HCT116 (cell line): ENCODE measurements around the gene WWTR1. TPM values are rescaled to one million over a fixed set of nuclear protein-coding genes. Genes with fewer than 3 reads are reported as not detected.

Experiments
- ATAC-seq: fragments of 200-7000 bp; cut with Tn5 transposase; 2 replicates; pipeline ENCODE4 v1.9.1; 2020; ENCODE audit warnings: mild to moderate bottlenecking, moderate library complexity
- BruUV-seq: library from RNA; stranded (reverse); fragments of 400-500 nt; replicated peaks from 2 replicates; lab custom pipeline; 2021; lab: Mats Ljungman, UMichigan
- CTCF ChIA-PET: fragments of 300-600 bp; sonication (Branson Sonifier 250); formaldehyde crosslinking; loops from one replicate; lab custom pipeline; 2021; ENCODE audit warnings: antibody characterized with exemption; lab: Charles Lee
- POLR2A ChIA-PET: fragments of 300-600, 350-600 bp; sonication (Branson Sonifier 250); formaldehyde crosslinking; loops from one replicate; lab custom pipeline; 2021; ENCODE audit warnings: antibody characterized with exemption; lab: Charles Lee
- RAD21 ChIA-PET, 2 experiments: fragments of 300-600 bp; sonication (Branson Sonifier 250); formaldehyde crosslinking; loops; one replicate each; lab custom pipeline; 2023; ENCODE audit warnings: low total read pairs in 2 of 2; ENCODE audit not compliant: uncharacterized antibody in 2 of 2, unreplicated experiment in 2 of 2, low non-redundant PET in 1 of 2; lab: Charles Lee
- DNase-seq: peaks from one replicate; pipeline ENCODE4 v3.0.0-alpha.2; 2010; ENCODE audit warnings: low read depth, low spot score
- H2AFZ ChIP-seq: fragments of 200-600 bp; shearing (Covaris generic), sonication (generic); 2 replicates; pipeline ENCODE4 v1.6.1; 2017; ENCODE audit warnings: low read depth, mixed run types, mixed read lengths, antibody characterized with exemption, low read length; ENCODE audit not compliant: poor library complexity, severe bottlenecking
- H3K27ac ChIP-seq: 2 replicates; pipeline ENCODE4 v1.5.1; 2012; ENCODE audit warnings: low read depth, low read length
- H3K27me3 ChIP-seq: fragments of 200-600 bp; sonication (generic); 2 replicates; pipeline ENCODE4 v1.6.1; 2016; ENCODE audit warnings: mixed run types, low read length, mixed read lengths; ENCODE audit not compliant: insufficient read depth
- H3K36me3 ChIP-seq, 2 experiments: fragments of 200-500 bp in 1 of 2; fragments of 200-600 bp in 1 of 2; sonication (Bioruptor generic) in 1 of 2; sonication (generic) in 1 of 2; 2 replicates each; pipeline versions ENCODE4 v1.5.1 to v1.6.1; 2014 to 2016; ENCODE audit warnings: low read length in 2 of 2, inconsistent platforms in 1 of 2, mixed read lengths in 1 of 2, mixed run types in 1 of 2; ENCODE audit not compliant: insufficient read depth in 2 of 2, control insufficient read depth in 1 of 2
- H3K4me1 ChIP-seq, 2 experiments: fragments of 200-600 bp in 1 of 2; sonication (generic) in 1 of 2; 2 replicates each; pipeline versions ENCODE4 v1.5.1 to v1.6.1; 2012 to 2017; ENCODE audit warnings: low read length in 2 of 2, inconsistent platforms in 1 of 2, mild to moderate bottlenecking in 1 of 2, mixed read lengths in 1 of 2, mixed run types in 1 of 2, moderate library complexity in 1 of 2; ENCODE audit not compliant: insufficient read depth in 2 of 2, control insufficient read depth in 1 of 2
- H3K4me2 ChIP-seq: fragments of 200-600 bp; sonication (generic); 2 replicates; pipeline ENCODE4 v1.6.1; 2017; ENCODE audit warnings: mixed run types, low read length, mixed read lengths
- H3K4me3 ChIP-seq, 2 experiments: fragments of 200-600 bp in 1 of 2; sonication (generic) in 1 of 2; replicated peaks in 1 of 2; 2 replicates each; pipeline ENCODE4 v1.5.1; 2011 to 2016; ENCODE audit warnings: low read length in 2 of 2, control low read depth in 1 of 2, low read depth in 1 of 2, mild to moderate bottlenecking in 1 of 2, mixed read lengths in 1 of 2, mixed run types in 1 of 2
- H3K79me2 ChIP-seq: fragments of 200-600 bp; sonication (generic); 2 replicates; pipeline ENCODE4 v1.6.1; 2017; ENCODE audit warnings: mild to moderate bottlenecking, mixed run types, low read length, moderate library complexity, mixed read lengths; ENCODE audit not compliant: insufficient read depth
- H3K9ac ChIP-seq: fragments of 200-600 bp; sonication (generic); 2 replicates; pipeline ENCODE4 v1.6.1; 2016; ENCODE audit warnings: low read length, mixed read lengths
- H3K9me2 ChIP-seq: fragments of 200-600 bp; sonication (generic), shearing (Covaris generic); 2 replicates; pipeline ENCODE4 v1.6.1; 2017; ENCODE audit warnings: mixed run types, mild to moderate bottlenecking, moderate library complexity; ENCODE audit not compliant: insufficient read depth
- H3K9me3 ChIP-seq, 2 experiments: fragments of 200-500 bp in 1 of 2; fragments of 200-600 bp in 1 of 2; sonication (Bioruptor generic) in 1 of 2; sonication (generic) in 1 of 2; 2 replicates each; pipeline ENCODE4 v1.6.1; 2014 to 2017; ENCODE audit warnings: low read length in 2 of 2, mixed read lengths in 2 of 2, inconsistent platforms in 1 of 2, low read depth in 1 of 2, mild to moderate bottlenecking in 1 of 2, mixed run types in 1 of 2, moderate library complexity in 1 of 2; ENCODE audit not compliant: control insufficient read depth in 1 of 2, insufficient read depth in 1 of 2
- H4K20me1 ChIP-seq: fragments of 200-600 bp; sonication (generic), shearing (Covaris generic); 2 replicates; pipeline ENCODE4 v1.6.1; 2017; ENCODE audit warnings: mixed run types, mild to moderate bottlenecking, moderate library complexity; ENCODE audit not compliant: insufficient read depth
- ATF3 ChIP-seq: IDR thresholded peaks from 2 replicates; pipeline ENCODE4 v1.6.1; 2012
- CBX3 ChIP-seq: IDR thresholded peaks from 2 replicates; pipeline ENCODE4 v1.6.1; 2012; ENCODE audit warnings: low read depth
- CTCF ChIP-seq, 3 experiments: fragments of 200-600 bp in 1 of 3; sonication (generic) in 1 of 3; IDR thresholded peaks in 2 of 3; conservative IDR thresholded peaks in 1 of 3; 2 replicates each; pipeline ENCODE4 v1.5.1; 2012 to 2017; ENCODE audit warnings: low read depth in 2 of 3, low read length in 2 of 3, antibody characterized with exemption in 1 of 3, borderline replicate concordance in 1 of 3, control low read depth in 1 of 3, mild to moderate bottlenecking in 1 of 3, mixed read lengths in 1 of 3, mixed run types in 1 of 3, moderate library complexity in 1 of 3; ENCODE audit not compliant: insufficient read depth in 1 of 3
- EGR1 ChIP-seq: IDR thresholded peaks from 2 replicates; pipeline ENCODE4 v1.6.1; 2012; ENCODE audit warnings: low read depth
- ELF1 ChIP-seq: IDR thresholded peaks from 2 replicates; pipeline ENCODE4 v1.6.1; 2012; ENCODE audit warnings: low read depth, borderline replicate concordance
- EZH2 ChIP-seq: fragments of 200-600 bp; sonication (generic); IDR thresholded peaks from 2 replicates; pipeline ENCODE4 v1.6.1; 2017; ENCODE audit warnings: antibody characterized with exemption, mixed run types
- EZH2phosphoT487 ChIP-seq: fragments of 200-600 bp; IDR thresholded peaks from 2 replicates; pipeline ENCODE4 v1.6.1; 2018; ENCODE audit warnings: antibody characterized with exemption, borderline replicate concordance
- FOSL1 ChIP-seq: IDR thresholded peaks from 2 replicates; pipeline ENCODE4 v1.6.1; 2012; ENCODE audit warnings: low read depth
- JUND ChIP-seq: IDR thresholded peaks from 2 replicates; pipeline ENCODE4 v1.6.1; 2012
- MAX ChIP-seq: IDR thresholded peaks from 2 replicates; pipeline ENCODE4 v1.6.1; 2012
- POLR2A ChIP-seq: IDR thresholded peaks from 2 replicates; pipeline ENCODE4 v1.7.0; 2011; ENCODE audit warnings: borderline replicate concordance; ENCODE audit not compliant: insufficient read depth, insufficient read length; ENCODE audit errors: extremely low read depth
- POLR2AphosphoS5 ChIP-seq: IDR thresholded peaks from 2 replicates; pipeline ENCODE4 v1.6.1; 2011; ENCODE audit warnings: mild to moderate bottlenecking, low read depth, low read length, moderate library complexity
- RAD21 ChIP-seq: IDR thresholded peaks from 2 replicates; pipeline ENCODE4 v1.6.1; 2012; ENCODE audit warnings: low read depth, mild to moderate bottlenecking
- SIN3A ChIP-seq: IDR thresholded peaks from 2 replicates; pipeline ENCODE4 v1.6.1; 2012; ENCODE audit warnings: low read depth
- SP1 ChIP-seq: IDR thresholded peaks from 2 replicates; pipeline ENCODE4 v1.6.1; 2012; ENCODE audit warnings: low read depth
- TCF7L2 ChIP-seq: IDR thresholded peaks from 2 replicates; pipeline ENCODE4 v1.7.0; 2011; ENCODE audit warnings: borderline replicate concordance, inconsistent platforms; ENCODE audit not compliant: insufficient read depth, insufficient read length; ENCODE audit errors: extremely low read depth
- YY1 ChIP-seq: IDR thresholded peaks from 2 replicates; pipeline ENCODE4 v1.6.1; 2011; ENCODE audit warnings: low read length, low read depth, moderate library complexity, mild to moderate bottlenecking; ENCODE audit not compliant: insufficient replicate concordance; ENCODE audit errors: extremely low read depth
- ZBTB33 ChIP-seq: IDR thresholded peaks from 2 replicates; pipeline ENCODE4 v1.6.1; 2011; ENCODE audit warnings: mild to moderate bottlenecking, low read length, moderate library complexity; ENCODE audit not compliant: insufficient replicate concordance; ENCODE audit errors: extremely low read depth
- ZFX ChIP-seq: fragments of 450-650 bp; IDR thresholded peaks from 2 replicates; pipeline ENCODE4 v1.6.1; 2017
- ZNF274 ChIP-seq: fragments of 200-500 bp; sonication (Bioruptor generic); IDR thresholded peaks from 2 replicates; pipeline ENCODE4 v1.6.1; 2014; ENCODE audit warnings: mild to moderate bottlenecking, low read depth, low read length, inconsistent platforms
- intact Hi-C: fragments of 100-400 bp; cut with micrococcal nuclease; formaldehyde crosslinking; loops from 2 replicates; pipeline ENCODE4 v1.10.0; 2022
- total RNA-seq: library from RNA; stranded (reverse); gene quantifications from one replicate; pipeline ENCODE4 v1.2.1, GENCODE V29; 2021; ENCODE audit not compliant: unreplicated experiment

Gene WWTR1
- total RNA-seq, 1 experiment from 2014 or later: 46.9 TPM

GRCh38 chr3:149613988-149614387, 43.8 kb downstream of the WWTR1 start:
- peaks cover 63% of the 10 kb centered on the region for H3K79me2 ChIP-seq
- ChIA-PET CTCF (no interaction called here), POLR2A (no interaction called here)
- H4K20me1 ChIP-seq: no peaks in the 10 kb centered on the region
- peaks cover 10 to 14% of the 10 kb centered on the region in 2 experiments; a peak in 3 of 4 replicates for H3K4me1 ChIP-seq
- intact Hi-C loops: no loop called here
- H3K9me2 ChIP-seq: no peaks in the 10 kb centered on the region
- BruUV-seq: no TSS peak
- no peaks in the 10 kb centered on the region for H3K9me3 ChIP-seq
- TF ChIP-seq JUND: no peak
- no peak for TF ChIP-seq MAX
- no peak for TF ChIP-seq POLR2A
- TF ChIP-seq TCF7L2: no peak
- TF ChIP-seq YY1: no peak
- no peak for TF ChIP-seq CTCF (IDR thresholded peaks at IDR 0.05 in 2 of 3, conservative IDR thresholded peaks at IDR 0.05 in 1 of 3; ENCODE audit: borderline replicate concordance in 1 of 3, insufficient read depth in 1 of 3, low read depth in 2 of 3, low read length in 2 of 3)
- no peak for TF ChIP-seq EZH2
- TF ChIP-seq ZFX: no peak
- TF ChIP-seq EZH2phosphoT487: no peak
- TF ChIP-seq SP1: no peak
- no peak for TF ChIP-seq ZNF274
- no peak for TF ChIP-seq ZBTB33
- TF ChIP-seq CBX3: no peak
- no peak for TF ChIP-seq POLR2AphosphoS5
- TF ChIP-seq RAD21: no peak
- no peak for TF ChIP-seq ELF1
- no peak for TF ChIP-seq EGR1
- no peak for TF ChIP-seq ATF3
- no peak for TF ChIP-seq FOSL1
- TF ChIP-seq SIN3A: no peak
- TF ChIP-seq, all 23 proteins: peak for 0
- RAD21 ChIA-PET: no interaction called here
- Histone ChIP-seq H2AFZ (no peak overlapping the region), H3K4me2 (no peak overlapping the region), H3K4me3 (no peak overlapping the region), H3K27ac (no peak overlapping the region), H3K9ac (no peak overlapping the region), H3K27me3 (no peaks in the 10 kb centered on the region), H3K36me3 (no peaks in the 10 kb centered on the region)
- no peak for ATAC-seq
- no peak for DNase-seq
